Upper lobe of left lung (tissue), 6 donors: ENCODE measurements around the gene RBM19. TPM values are rescaled to one million over a fixed set of nuclear protein-coding genes. Genes with fewer than 3 reads are reported as not detected.

Experiments used
- ATAC-seq, 2 donors: fragments of 200-7000 bp; cut with Tn5 transposase; one replicate each; pipeline ENCODE4 v1.9.1; 2022; ENCODE audit warnings: mild to moderate bottlenecking in 2 of 2, moderate library complexity in 2 of 2; ENCODE audit not compliant: low FRiP score in 2 of 2
- DNase-seq, 2 donors: peaks; one replicate each; pipeline ENCODE4 v3.0.0-alpha.2; 2019 to 2020
- H3K27ac ChIP-seq, 4 donors: fragments of 200-600 bp; sonication (generic); one replicate each; pipeline ENCODE4 v1.5.1; 2016 to 2019
- H3K27me3 ChIP-seq, 4 donors: fragments of 200-600 bp; sonication (generic); one replicate each; pipeline ENCODE4 v1.5.1; 2017 to 2019
- H3K36me3 ChIP-seq, 4 donors: fragments of 200-600 bp; sonication (generic); one replicate each; pipeline ENCODE4 v1.5.1; 2016 to 2019
- H3K4me1 ChIP-seq, 4 donors: fragments of 200-600 bp; sonication (generic); one replicate each; pipeline ENCODE4 v1.5.1; 2018 to 2019
- H3K4me3 ChIP-seq, 4 donors: fragments of 200-600 bp; sonication (generic); one replicate each; pipeline ENCODE4 v1.5.1; 2017 to 2019; ENCODE audit warnings: mild to moderate bottlenecking in 2 of 4, moderate library complexity in 1 of 4
- H3K9me3 ChIP-seq, 4 donors: fragments of 200-600 bp; sonication (generic); one replicate each; pipeline ENCODE4 v1.5.1; 2018 to 2019
- CTCF ChIP-seq, 6 experiments: fragments of 450-650 bp in 4 of 6; fragments of 200-600 bp in 2 of 6; sonication (generic) in 2 of 6; IDR thresholded peaks; one replicate each; pipeline ENCODE4 v1.5.1; 2016 to 2019; ENCODE audit warnings: antibody characterized with exemption in 6 of 6
- EP300 ChIP-seq, 4 donors: sonication (generic); formaldehyde crosslinking; IDR thresholded peaks; one replicate each; pipeline ENCODE4 v1.5.1; 2017; ENCODE audit warnings: antibody characterized with exemption in 4 of 4, control low read depth in 2 of 4
- POLR2A ChIP-seq, 4 donors: fragments of 450-650 bp; IDR thresholded peaks; one replicate each; pipeline ENCODE4 v1.5.1; 2016 to 2017; ENCODE audit warnings: antibody characterized with exemption in 4 of 4, mild to moderate bottlenecking in 2 of 4
- POLR2AphosphoS5 ChIP-seq, 2 donors: sonication (generic); formaldehyde crosslinking; IDR thresholded peaks; one replicate each; pipeline ENCODE4 v1.5.1; 2017; ENCODE audit warnings: antibody characterized with exemption in 2 of 2
- WGBS, 2 donors: methylation state at CpG; one replicate each; pipeline ENCODE4 v1.1.5; 2017 to 2018; 5-methylcytosine and 5-hydroxymethylcytosine counted together
- total RNA-seq, 6 donors: library from RNA; depleted of rRNA in 4 of 6; stranded (reverse); fragments of >200 nt in 4 of 6; gene quantifications; one replicate each; pipeline versions ENCODE4 v1.1.0 to v1.2.1, GENCODE V29; 2016 to 2021
- donor health status: DM: no; HTN: no; CAD: no; lungs with moderate emphysema.
- donor health status: DM: no; HTN: yes; CAD: no; lungs with severe emphysema.

Gene RBM19
- total RNA-seq, 6 donors from 2014 or later: 25.5 to 131 (median 39.9) TPM

GRCh38 chr12:113772505-113773030 is 193.6 kb downstream of the RBM19 start:
- no peaks in the 10 kb centered on the region for H3K9me3 ChIP-seq
- WGBS, 2 donors: 65 to 80% methylated on average over 6 of the region's 6 CpGs
- no peak for DNase-seq

GRCh38 chr12:113770389-113770865 is 195.7 kb downstream of the RBM19 start:
- H3K4me1 ChIP-seq: no peaks in the 10 kb centered on the region
- no peaks in the 10 kb centered on the region for H3K9me3 ChIP-seq
- H3K27ac ChIP-seq: no peak overlapping the region
- DNase-seq: no peak
- H3K27me3 ChIP-seq: peaks cover 0 to 7% (median 0%) of the 10 kb centered on the region in 4 donors
- WGBS, 2 donors: 61 to 72% methylated on average over 10 of the region's 10 CpGs
- ATAC-seq: no peak
- no peaks in the 10 kb centered on the region for H3K36me3 ChIP-seq
- H3K4me3 ChIP-seq: no peak overlapping the region
- TF ChIP-seq CTCF (IDR thresholded peaks at IDR 0.05) (no peak), POLR2AphosphoS5 (IDR thresholded peaks at IDR 0.05) (no peak), POLR2A (IDR thresholded peaks at IDR 0.05) (no peak), EP300 (IDR thresholded peaks at IDR 0.05) (no peak)

More at GRCh38 chr12:113772505-113773030, 193.6 kb downstream of the RBM19 start:
- Histone ChIP-seq H3K4me1 (no peaks in the 10 kb centered on the region), H3K4me3 (no peak overlapping the region), H3K36me3 (no peaks in the 10 kb centered on the region), H3K27me3 (no peaks in the 10 kb centered on the region), H3K27ac (no peak overlapping the region)
- ATAC-seq: no peak
- TF ChIP-seq POLR2AphosphoS5 (IDR thresholded peaks at IDR 0.05): no peak
- no peak for TF ChIP-seq EP300 (IDR thresholded peaks at IDR 0.05)
- TF ChIP-seq POLR2A (IDR thresholded peaks at IDR 0.05): no peak
- TF ChIP-seq CTCF (IDR thresholded peaks at IDR 0.05): no peak

- ATAC-seq: no peak
- 79% methylated on average over 9 of the region's 9 CpGs; no CpG with 5 or more reads in 1 of the 2 donors for WGBS, 2 donors
- peaks cover 0 to 7% (median 0%) of the 10 kb centered on the region in 4 donors for H3K27me3 ChIP-seq
These were observed 196.8 kb downstream of the RBM19 start for GRCh38 chr12:113769305-113769704.

GRCh38 chr12:113768850-113769249 is 197.3 kb downstream of the RBM19 start:
- DNase-seq: no peak
- 71 to 73% methylated on average over 6 of the region's 6 CpGs for WGBS, 2 donors
- no peak for ATAC-seq
- peaks cover 0 to 7% (median 0%) of the 10 kb centered on the region in 4 donors for H3K27me3 ChIP-seq
- TF ChIP-seq CTCF (IDR thresholded peaks at IDR 0.05): no peak
- no peaks in the 10 kb centered on the region for H3K9me3 ChIP-seq
- no peaks in the 10 kb centered on the region for H3K36me3 ChIP-seq
- no peak overlapping the region for H3K27ac ChIP-seq
- H3K4me3 ChIP-seq: no peak overlapping the region
- H3K4me1 ChIP-seq: no peaks in the 10 kb centered on the region

More at GRCh38 chr12:113769305-113769704, 196.8 kb downstream of the RBM19 start:
- no peak overlapping the region for H3K4me3 ChIP-seq
- H3K9me3 ChIP-seq: no peaks in the 10 kb centered on the region
- no peaks in the 10 kb centered on the region for H3K36me3 ChIP-seq
- TF ChIP-seq POLR2AphosphoS5 (IDR thresholded peaks at IDR 0.05) (no peak), CTCF (IDR thresholded peaks at IDR 0.05) (no peak), POLR2A (IDR thresholded peaks at IDR 0.05) (no peak), EP300 (IDR thresholded peaks at IDR 0.05) (no peak)
- no peaks in the 10 kb centered on the region for H3K4me1 ChIP-seq
- H3K27ac ChIP-seq: no peak overlapping the region
- DNase-seq: no peak
